ENCODE data around the gene TC2N.
"Not testable (repeated sequence)": the region's sequence is repeated elsewhere in the genome, so short reads cannot be mapped to it uniquely, and the experiment has no call there.

The TC2N gene

GRCh38 chr14:91870001-91870400, 2.7 kb upstream of the TC2N start:
- DNase-seq (ENCODE audit: low read depth in 2 of 2): peak; percentile 10 to 33

GRCh38 chr14:91869556-91869955, 2.2 kb upstream of the TC2N start:
- DNase-seq (ENCODE audit: low read depth in 2 of 2): no peak

GRCh38 chr14:91866511-91867295, 633 bp downstream of the TC2N start:
- DNase-seq (ENCODE audit: low read depth in 2 of 2): no peak

- DNase-seq (ENCODE audit: low read depth in 2 of 2): no peak
These were observed 1.3 kb downstream of the TC2N start for GRCh38 chr14:91866061-91866460.

GRCh38 chr14:91862417-91862816, 4.9 kb downstream of the TC2N start:
- no peak for DNase-seq (ENCODE audit: low read depth in 2 of 2)

GRCh38 chr14:91861091-91861490, 6.2 kb downstream of the TC2N start:
- no peak for DNase-seq (ENCODE audit: low read depth in 2 of 2)

GRCh38 chr14:91860238-91860637, 7.1 kb downstream of the TC2N start:
- no peak for DNase-seq (ENCODE audit: low read depth in 2 of 2)

- no peak for DNase-seq (ENCODE audit: low read depth in 2 of 2)
These were observed 8.6 kb downstream of the TC2N start for GRCh38 chr14:91858536-91859275.

GRCh38 chr14:91857614-91858013, 9.7 kb downstream of the TC2N start:
- DNase-seq (ENCODE audit: low read depth in 2 of 2): no peak

- no peak for DNase-seq (ENCODE audit: low read depth in 2 of 2)
These were observed 12.9 kb downstream of the TC2N start for GRCh38 chr14:91854327-91854934.

GRCh38 chr14:91851563-91851962, 15.8 kb downstream of the TC2N start:
- no peak for DNase-seq (ENCODE audit: low read depth in 2 of 2)

- DNase-seq (ENCODE audit: low read depth in 2 of 2): no peak
These were observed 18.8 kb downstream of the TC2N start for GRCh38 chr14:91848504-91849001.

- no peak for DNase-seq (ENCODE audit: low read depth in 2 of 2)
These were observed 19.6 kb downstream of the TC2N start for GRCh38 chr14:91847693-91848092.

- no peak for DNase-seq (ENCODE audit: low read depth in 2 of 2)
These were observed 21.7 kb downstream of the TC2N start for GRCh38 chr14:91845652-91846051.

GRCh38 chr14:91845056-91845455, 22.3 kb downstream of the TC2N start:
- not testable (repeated sequence) for DNase-seq (ENCODE audit: low read depth in 2 of 2)

- no peak for DNase-seq (ENCODE audit: low read depth in 2 of 2)
These were observed 23.3 kb downstream of the TC2N start for GRCh38 chr14:91844029-91844428.

- no peak for DNase-seq (ENCODE audit: low read depth in 2 of 2)
These were observed 23.9 kb downstream of the TC2N start for GRCh38 chr14:91843437-91843836.

- DNase-seq (ENCODE audit: low read depth in 2 of 2): no peak
These were observed 26.3 kb downstream of the TC2N start for GRCh38 chr14:91841065-91841464.

GRCh38 chr14:91839749-91840148, 27.6 kb downstream of the TC2N start:
- no peak for DNase-seq (ENCODE audit: low read depth in 2 of 2)

- DNase-seq (ENCODE audit: low read depth in 2 of 2): no peak
These were observed 30.3 kb downstream of the TC2N start for GRCh38 chr14:91837076-91837475.

GRCh38 chr14:91835920-91836843, 31.2 kb downstream of the TC2N start:
- peak; percentile 82 to 84 for DNase-seq (ENCODE audit: low read depth in 2 of 2)

Measured in stimulated activated CD4-positive, alpha-beta T cell treated with anti-CD3 and anti-CD28 coated beads, Interleukin-1b, Interleukin-23, amount 100 ng/mL, for 1 hour (primary cell).